Measurements from ENCODE around the gene CDK11B.

GRCh38 chr1:1627829-1628753 lies 30.7 kb downstream of the CDK11B start:
- TF ChIP-seq CTCF (conservative IDR thresholded peaks at IDR 0.05; ENCODE audit: low read depth, low read length) (no peak), EZH2phosphoT487 (IDR thresholded peaks at IDR 0.05; ENCODE audit: borderline replicate concordance, low read length) (no peak), EZH2 (IDR thresholded peaks at IDR 0.05; ENCODE audit: low read length, unreplicated experiment) (no peak)

Measured in PC-3 (cell line).